HEK293 (cell line): ENCODE data around the gene PRPF8.

Source experiments
- CTCF ChIA-PET: fragments of 350-600 bp; formaldehyde crosslinking; extraction: SDS; loops from one replicate; lab custom pipeline; 2021; ENCODE audit warnings: antibody characterized with exemption; lab: Yijun Ruan, JAX
- POLR2A ChIA-PET: fragments of 300-600 bp; formaldehyde crosslinking; extraction: SDS; loops from one replicate; lab custom pipeline; 2020; ENCODE audit warnings: antibody characterized with exemption, inconsistent platforms; lab: Yijun Ruan, JAX
- H3K27ac ChIP-seq: fragments of 200-500 bp; sonication (Bioruptor generic); 2 replicates; pipeline ENCODE4 v1.5.1; 2014; ENCODE audit warnings: low read depth, low read length, control low read depth, inconsistent platforms; ENCODE audit errors: extremely low read depth
- H3K36me3 ChIP-seq, 2 experiments: fragments of 200-500 bp in 1 of 2; sonication (Bioruptor generic) in 1 of 2; 1 replicate in 1 of 2; 2 replicates in 1 of 2; pipeline ENCODE4 v1.5.1; 2014 to 2017; ENCODE audit warnings: inconsistent platforms in 2 of 2, low read length in 2 of 2; ENCODE audit not compliant: control insufficient read depth in 2 of 2, insufficient read depth in 1 of 2
- H3K4me1 ChIP-seq: fragments of 200-500 bp; sonication (Bioruptor generic); 2 replicates; pipeline ENCODE4 v1.5.1; 2014; ENCODE audit warnings: mild to moderate bottlenecking, low read length, inconsistent platforms; ENCODE audit not compliant: control insufficient read depth, insufficient read depth
- H3K4me3 ChIP-seq: 2 replicates; pipeline ENCODE4 v1.5.1; 2011; ENCODE audit warnings: low read depth, mild to moderate bottlenecking, control low read depth, low read length, moderate library complexity
- H3K9me3 ChIP-seq: fragments of 200-500 bp; sonication (Bioruptor generic); 2 replicates; pipeline ENCODE4 v1.5.1; 2014; ENCODE audit warnings: low read depth, low read length, inconsistent platforms; ENCODE audit not compliant: control insufficient read depth, insufficient read depth
- EGR2 ChIP-seq: fragments of 450-650 bp; formaldehyde crosslinking; IDR thresholded peaks from 2 replicates; pipeline ENCODE4 v1.5.1; 2016; ENCODE audit warnings: low read depth, missing biosample characterization, missing genetic modification characterization
- GLI2 ChIP-seq: fragments of 450-650 bp; formaldehyde crosslinking; IDR thresholded peaks from 2 replicates; pipeline ENCODE4; 2017; ENCODE audit warnings: missing biosample characterization, missing genetic modification characterization, low read depth, borderline replicate concordance
- HIC1 ChIP-seq: fragments of 450-650 bp; formaldehyde crosslinking; IDR thresholded peaks from 2 replicates; pipeline ENCODE4 v1.5.1; 2016; ENCODE audit warnings: missing biosample characterization, missing genetic modification characterization
- KLF8 ChIP-seq: fragments of 450-650 bp; formaldehyde crosslinking; IDR thresholded peaks from 2 replicates; pipeline ENCODE4 v1.5.1; 2016; ENCODE audit warnings: missing biosample characterization, missing genetic modification characterization
- KLF9 ChIP-seq: fragments of 450-650 bp; formaldehyde crosslinking; IDR thresholded peaks from 2 replicates; pipeline ENCODE4 v1.5.1; 2016; ENCODE audit warnings: missing biosample characterization, missing genetic modification characterization, low read depth
- OVOL3 ChIP-seq: fragments of 450-650 bp; formaldehyde crosslinking; IDR thresholded peaks from 2 replicates; pipeline ENCODE4 v1.5.1; 2016; ENCODE audit warnings: missing biosample characterization, missing genetic modification characterization
- PATZ1 ChIP-seq: fragments of 450-650 bp; formaldehyde crosslinking; IDR thresholded peaks from 2 replicates; pipeline ENCODE4 v1.5.1; 2016; ENCODE audit warnings: missing biosample characterization, missing genetic modification characterization
- PRDM10 ChIP-seq: fragments of 450-650 bp; formaldehyde crosslinking; IDR thresholded peaks from 2 replicates; pipeline ENCODE4 v1.5.1; 2016; ENCODE audit warnings: missing biosample characterization, missing genetic modification characterization
- REST ChIP-seq: fragments of 450-650 bp; formaldehyde crosslinking; IDR thresholded peaks from 2 replicates; pipeline ENCODE4 v1.5.1; 2016; ENCODE audit warnings: missing biosample characterization, missing genetic modification characterization
- SP2 ChIP-seq: fragments of 450-650 bp; formaldehyde crosslinking; IDR thresholded peaks from 2 replicates; pipeline ENCODE4 v1.5.1; 2016; ENCODE audit warnings: missing biosample characterization, missing genetic modification characterization
- SP3 ChIP-seq: fragments of 450-650 bp; formaldehyde crosslinking; IDR thresholded peaks from 2 replicates; pipeline ENCODE4 v1.5.1; 2016; ENCODE audit warnings: missing biosample characterization, missing genetic modification characterization
- ZBTB26 ChIP-seq: fragments of 450-650 bp; formaldehyde crosslinking; optimal IDR thresholded peaks from 2 replicates; pipeline ENCODE3; 2016; ENCODE audit warnings: missing biosample characterization, mild to moderate bottlenecking, missing genetic modification characterization
- ZBTB8A ChIP-seq: fragments of 450-650 bp; formaldehyde crosslinking; IDR thresholded peaks from 2 replicates; pipeline ENCODE4 v1.5.1; 2016; ENCODE audit warnings: missing biosample characterization, missing genetic modification characterization
- ZNF146 ChIP-seq: fragments of 450-650 bp; formaldehyde crosslinking; IDR thresholded peaks from 2 replicates; pipeline ENCODE4 v1.5.1; 2016; ENCODE audit warnings: missing biosample characterization, missing genetic modification characterization
- ZNF211 ChIP-seq: fragments of 450-650 bp; formaldehyde crosslinking; IDR thresholded peaks from 2 replicates; pipeline ENCODE4 v1.5.1; 2016; ENCODE audit warnings: low read depth, missing biosample characterization, missing genetic modification characterization
- ZNF248 ChIP-seq: fragments of 450-650 bp; formaldehyde crosslinking; IDR thresholded peaks from 2 replicates; pipeline ENCODE4 v1.5.1; 2017; ENCODE audit warnings: missing biosample characterization, missing genetic modification characterization
- ZNF324 ChIP-seq: fragments of 450-650 bp; formaldehyde crosslinking; IDR thresholded peaks from 2 replicates; pipeline ENCODE4 v1.5.1; 2016; ENCODE audit warnings: missing biosample characterization, missing genetic modification characterization
- ZNF394 ChIP-seq: fragments of 450-650 bp; formaldehyde crosslinking; IDR thresholded peaks from 2 replicates; pipeline ENCODE4 v1.5.1; 2016; ENCODE audit warnings: missing biosample characterization, missing genetic modification characterization, mild to moderate bottlenecking, moderate library complexity, borderline replicate concordance
- ZNF433 ChIP-seq: fragments of 450-650 bp; formaldehyde crosslinking; IDR thresholded peaks from 2 replicates; pipeline ENCODE4 v1.5.1; 2016; ENCODE audit warnings: missing biosample characterization, missing genetic modification characterization, low read depth
- ZNF600 ChIP-seq: fragments of 450-650 bp; formaldehyde crosslinking; IDR thresholded peaks from 2 replicates; pipeline ENCODE4 v1.5.1; 2016; ENCODE audit warnings: missing biosample characterization, missing genetic modification characterization
- ZNF610 ChIP-seq: fragments of 450-650 bp; formaldehyde crosslinking; IDR thresholded peaks from 2 replicates; pipeline ENCODE4 v1.5.1; 2016; ENCODE audit warnings: missing biosample characterization, missing genetic modification characterization, borderline replicate concordance
- ZNF791 ChIP-seq: fragments of 450-650 bp; formaldehyde crosslinking; IDR thresholded peaks from 2 replicates; pipeline ENCODE4 v1.5.1; 2016; ENCODE audit warnings: missing biosample characterization, missing genetic modification characterization
- ZSCAN4 ChIP-seq: fragments of 450-650 bp; formaldehyde crosslinking; IDR thresholded peaks from 2 replicates; pipeline ENCODE4 v1.5.1; 2017; ENCODE audit warnings: missing biosample characterization, missing genetic modification characterization

Gene PRPF8

GRCh38 chr17:1649844-1650501, 34.7 kb downstream of the PRPF8 start, which contains the start of gene RILP:
Gene RILP (minus strand): TSS chr17:1649866. CDS start chr17:1649804, 62 bp downstream.
- Histone ChIP-seq H3K27ac (peak within 1 kb of the TSS; percentile 86), H3K36me3 (peaks cover 33 to 50% of the 10 kb centered on the region in 2 experiments), H3K4me1 (peaks cover 8% of the 10 kb centered on the region), H3K9me3 (no peaks in the 10 kb centered on the region), H3K4me3 (peak within 1 kb of the TSS; percentile 61)
- ChIA-PET POLR2A (interaction anchor here (0.6 to 6.0 kb wide), 15 partner anchors 9 to 383 kb away, joined by 3 to 38 read pairs (median 6); partner anchors contain the start of genes PRPF8 and SLC43A2), CTCF (interaction anchor here (0.7 to 6.1 kb wide), 13 partner anchors 10 to 392 kb away, joined by 3 to 69 read pairs (median 8); no protein-coding TSS in a partner anchor)
- TF ChIP-seq ZNF394 (tag by site-specific recombination) (0 out of 2 replicates have a peak, but pooled peaks have one; percentile 8), SP2 (tag by site-specific recombination) (peak; percentile 76), ZSCAN4 (tag by site-specific recombination) (no peak), ZBTB26 (no peak), KLF9 (tag by site-specific recombination) (peak; percentile 70), ZNF248 (tag by site-specific recombination) (no peak), SP3 (tag by site-specific recombination) (peak; percentile 79), PATZ1 (tag by site-specific recombination) (peak; percentile 14; the same call in 1 of the 2 replicates), PRDM10 (tag by site-specific recombination) (peak; percentile 84), REST (tag by site-specific recombination) (no peak), ZNF211 (tag by site-specific recombination) (no peak), GLI2 (no peak), ZNF433 (tag by site-specific recombination) (no peak), ZNF146 (tag by site-specific recombination) (no peak), ZNF610 (tag by site-specific recombination) (no peak), ZBTB8A (peak; percentile 75), ZNF600 (no peak), ZNF324 (tag by site-specific recombination) (no peak), ZNF791 (tag by site-specific recombination) (no peak), EGR2 (peak; percentile 90), KLF8 (tag by site-specific recombination) (peak; percentile 37; the same call in 1 of the 2 replicates), OVOL3 (tag by site-specific recombination) (no peak), HIC1 (peak; percentile 39; the same call in 1 of the 2 replicates)
